Measurements from ENCODE around the gene ASTN1. TPM values are rescaled to one million over a fixed set of nuclear protein-coding genes. Genes with fewer than 3 reads are reported as not detected.

Gene ASTN1
- total RNA-seq, 3 donors from 2014 or later (not counting 1 experiment from before 2014, with no cell fraction given), result not detected

DNA sequence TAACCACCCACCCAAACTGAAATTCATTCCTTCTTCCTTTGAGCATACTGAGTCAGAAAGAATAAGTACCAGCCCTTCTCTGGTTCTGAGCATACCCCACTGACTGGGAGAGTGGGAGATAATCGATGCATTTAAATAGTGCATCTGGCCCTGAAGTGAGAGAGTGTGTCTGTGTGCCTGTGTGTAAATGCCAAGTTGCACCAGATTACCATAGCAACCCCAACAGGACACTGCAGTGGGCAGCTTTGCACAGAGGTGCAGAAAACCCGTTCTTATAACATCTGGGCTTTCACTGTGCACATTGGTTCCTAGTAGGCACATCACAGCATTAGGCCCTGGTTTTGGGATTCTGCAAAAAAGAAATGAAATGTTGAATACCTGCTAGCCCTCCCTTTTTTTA is 2.3 kb downstream of the ASTN1 start:
- TF ChIP-seq, protein P1, sequence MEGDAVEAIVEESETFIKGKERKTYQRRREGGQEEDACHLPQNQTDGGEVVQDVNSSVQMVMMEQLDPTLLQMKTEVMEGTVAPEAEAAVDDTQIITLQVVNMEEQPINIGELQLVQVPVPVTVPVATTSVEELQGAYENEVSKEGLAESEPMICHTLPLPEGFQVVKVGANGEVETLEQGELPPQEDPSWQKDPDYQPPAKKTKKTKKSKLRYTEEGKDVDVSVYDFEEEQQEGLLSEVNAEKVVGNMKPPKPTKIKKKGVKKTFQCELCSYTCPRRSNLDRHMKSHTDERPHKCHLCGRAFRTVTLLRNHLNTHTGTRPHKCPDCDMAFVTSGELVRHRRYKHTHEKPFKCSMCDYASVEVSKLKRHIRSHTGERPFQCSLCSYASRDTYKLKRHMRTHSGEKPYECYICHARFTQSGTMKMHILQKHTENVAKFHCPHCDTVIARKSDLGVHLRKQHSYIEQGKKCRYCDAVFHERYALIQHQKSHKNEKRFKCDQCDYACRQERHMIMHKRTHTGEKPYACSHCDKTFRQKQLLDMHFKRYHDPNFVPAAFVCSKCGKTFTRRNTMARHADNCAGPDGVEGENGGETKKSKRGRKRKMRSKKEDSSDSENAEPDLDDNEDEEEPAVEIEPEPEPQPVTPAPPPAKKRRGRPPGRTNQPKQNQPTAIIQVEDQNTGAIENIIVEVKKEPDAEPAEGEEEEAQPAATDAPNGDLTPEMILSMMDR (IDR thresholded peaks at IDR 0.05), result no peak
- Histone ChIP-seq H3K4me3 (ENCODE audit: low read length) (no peak overlapping the region), H3K4me1 (ENCODE audit: control insufficient read depth, insufficient read depth, low read length) (no peaks in the 10 kb centered on the region), H3K36me3 (ENCODE audit: control insufficient read depth, insufficient read depth, low read length) (no peaks in the 10 kb centered on the region), H3K9me3 (ENCODE audit: control insufficient read depth, insufficient read depth, low read length) (no peaks in the 10 kb centered on the region), H3K27me3 (ENCODE audit: control insufficient read depth, insufficient read depth, low read length) (peaks cover 10% of the 10 kb centered on the region), H3K27ac (ENCODE audit: low read length) (no peak overlapping the region)
- Mint-ChIP-seq H3K4me1 (no peaks in the 10 kb centered on the region), H3K36me3 (peaks cover 11% of the 10 kb centered on the region), H3K9me3 (peaks cover 4 to 8% of the 10 kb centered on the region in 2 donors), H3K27ac (no peak overlapping the region), H3K4me3 (no peak overlapping the region), H3K27me3 (ENCODE audit: low read depth in 2 of 2) (peaks cover 11 to 16% of the 10 kb centered on the region in 2 donors)
- intact Hi-C loops (cut with micrococcal nuclease), result no loop called here
- no peak for DNase-seq
- 54% methylated on average over 2 of the region's 2 CpGs for WGBS (ENCODE audit: insufficient coverage)
- no peak for ATAC-seq

DNA sequence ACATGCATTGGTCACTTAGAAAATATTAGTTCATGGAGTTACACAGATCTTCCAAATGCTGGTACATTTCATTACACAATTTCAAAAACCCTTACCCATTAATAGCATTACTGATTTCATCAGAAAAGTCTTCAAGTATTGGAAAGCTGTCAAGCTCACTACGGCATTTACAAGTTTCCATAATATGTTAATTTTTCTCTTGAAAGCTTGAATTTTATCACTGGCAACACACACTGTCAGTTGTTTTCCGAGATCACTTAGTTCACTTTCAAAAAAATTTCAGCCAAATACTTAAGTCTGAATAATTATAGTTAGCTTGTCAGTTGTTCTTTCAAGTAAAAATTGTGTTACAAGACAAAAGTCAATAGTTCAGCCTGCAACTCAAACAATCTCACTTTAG is 18.0 kb downstream of the ASTN1 start:
- H3K4me1 ChIP-seq (ENCODE audit: control insufficient read depth, insufficient read depth, low read length), result no peaks in the 10 kb centered on the region
- H3K27ac ChIP-seq (ENCODE audit: low read length), result no peak overlapping the region

DNA sequence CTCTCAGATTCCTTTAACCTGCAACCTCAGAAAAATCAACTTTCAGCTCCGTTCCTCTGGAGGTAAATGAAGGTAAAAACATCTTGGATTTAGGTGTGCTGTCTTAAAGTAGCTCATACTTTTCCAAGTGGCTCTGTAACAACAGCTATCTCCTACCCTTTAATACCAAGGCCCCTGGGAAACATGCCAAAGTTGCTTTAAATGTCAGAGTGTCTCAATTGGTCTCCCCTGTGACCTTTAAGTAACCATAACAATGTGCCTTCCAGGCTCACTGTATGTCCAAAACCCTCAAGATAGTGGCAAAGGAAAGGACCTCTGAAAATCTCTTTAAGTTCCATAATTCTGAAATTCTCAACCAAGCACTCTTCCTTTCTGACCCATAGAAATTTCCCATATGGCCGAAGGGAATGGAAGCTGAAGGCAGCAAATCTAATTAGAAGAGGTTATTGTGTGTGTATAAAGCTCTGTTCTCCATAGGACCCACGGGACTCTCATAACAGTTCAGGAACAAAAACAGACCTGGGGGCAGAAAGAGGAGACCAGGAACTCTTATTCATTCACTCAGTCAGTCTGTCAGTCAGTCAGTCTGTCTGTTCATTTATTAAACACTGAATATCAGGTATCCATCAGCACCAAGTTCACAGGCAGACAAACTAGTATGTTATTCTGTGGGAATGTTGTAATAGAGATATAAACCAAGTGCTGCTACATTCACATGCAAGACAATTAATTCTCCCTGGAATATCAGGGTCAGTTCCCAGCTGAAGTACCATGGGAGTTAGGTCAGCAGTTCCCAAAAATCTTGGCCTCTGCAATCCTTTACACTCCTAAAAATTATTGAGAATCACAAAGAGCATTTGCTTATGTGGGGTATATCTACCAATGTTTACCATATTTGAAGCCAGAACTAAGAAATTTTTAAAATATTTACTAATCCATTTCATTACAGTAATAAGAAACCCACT is 19.1 kb downstream of the ASTN1 start:
- DNase-seq, result no peak
- H3K27ac ChIP-seq (ENCODE audit: low read length), result no peak overlapping the region
- H3K4me3 Mint-ChIP-seq, result no peak overlapping the region
- TF ChIP-seq, protein P1 (IDR thresholded peaks at IDR 0.05), result no peak
- WGBS (ENCODE audit: insufficient coverage), result 71% methylated on average over 1 of the region's 3 CpGs
- H3K9me3 Mint-ChIP-seq, result peaks cover 4% of the 10 kb centered on the region in 2 donors
- H3K4me1 ChIP-seq (ENCODE audit: control insufficient read depth, insufficient read depth, low read length), result no peaks in the 10 kb centered on the region
- H3K27me3 ChIP-seq (ENCODE audit: control insufficient read depth, insufficient read depth, low read length), result no peaks in the 10 kb centered on the region
- no peaks in the 10 kb centered on the region for H3K4me1 Mint-ChIP-seq
- H3K4me3 ChIP-seq (ENCODE audit: low read length), result no peak overlapping the region
- H3K36me3 ChIP-seq (ENCODE audit: control insufficient read depth, insufficient read depth, low read length), result no peaks in the 10 kb centered on the region
- H3K27me3 Mint-ChIP-seq (ENCODE audit: low read depth in 2 of 2), result no peaks in the 10 kb centered on the region
- ATAC-seq, result no peak
- no peaks in the 10 kb centered on the region for H3K36me3 Mint-ChIP-seq
- intact Hi-C loops (cut with micrococcal nuclease), result no loop called here
- no peak overlapping the region for H3K27ac Mint-ChIP-seq
- no peaks in the 10 kb centered on the region for H3K9me3 ChIP-seq (ENCODE audit: control insufficient read depth, insufficient read depth, low read length)

More for the DNA sequence above, 18.0 kb downstream of the ASTN1 start:
- Histone ChIP-seq H3K4me3 (ENCODE audit: low read length) (no peak overlapping the region), H3K36me3 (ENCODE audit: control insufficient read depth, insufficient read depth, low read length) (no peaks in the 10 kb centered on the region), H3K9me3 (ENCODE audit: control insufficient read depth, insufficient read depth, low read length) (no peaks in the 10 kb centered on the region), H3K27me3 (ENCODE audit: control insufficient read depth, insufficient read depth, low read length) (no peaks in the 10 kb centered on the region)
- 91% methylated on average over 1 of the region's 2 CpGs for WGBS (ENCODE audit: insufficient coverage)
- Mint-ChIP-seq H3K36me3 (no peaks in the 10 kb centered on the region), H3K4me3 (no peak overlapping the region), H3K9me3 (peaks cover 4 to 5% of the 10 kb centered on the region in 2 donors), H3K4me1 (no peaks in the 10 kb centered on the region), H3K27me3 (ENCODE audit: low read depth in 2 of 2) (no peaks in the 10 kb centered on the region), H3K27ac (no peak overlapping the region)
- ATAC-seq, result no peak
- intact Hi-C loops (cut with micrococcal nuclease), result no loop called here
- TF ChIP-seq, protein P1 (IDR thresholded peaks at IDR 0.05), result no peak
- DNase-seq, result no peak

Measured in natural killer cell (primary cell).